DMS53 treated with DMSO at 0.1 percent for 48 hours (cell line): Measurements from ENCODE around the gene CENPK.
"Not testable (repeated sequence)": the region's sequence is repeated elsewhere in the genome, so short reads cannot be mapped to it uniquely, and the experiment has no call there.

ENCODE experiments used
- DNase-seq: peaks from one replicate; lab custom pipeline; 2025; ENCODE audit not compliant: unreplicated experiment; lab: John Stamatoyannopoulos, UW

CENPK gene

GRCh38 chr5:65562731-65563701, at the start of gene CENPK, which contains the start of gene PPWD1:
Gene CENPK, minus strand, starts transcription at chr5:65563168. Its CDS starts 8,261 bp downstream, at chr5:65554907.
Gene PPWD1, plus strand, starts transcription at chr5:65563296. Its CDS starts 15 bp downstream, at chr5:65563311.
- DNase-seq = peak; percentile 94

GRCh38 chr5:65612298-65612907, 49.4 kb upstream of the CENPK start:
- DNase-seq = peak; percentile 10

GRCh38 chr5:65611524-65611923, 48.6 kb upstream of the CENPK start:
- peak; percentile 96 for DNase-seq

- DNase-seq = not testable (repeated sequence)
Measured at GRCh38 chr5:65601761-65602160, 38.8 kb upstream of the CENPK start.

GRCh38 chr5:65588694-65589093, 25.7 kb upstream of the CENPK start:
- DNase-seq = no peak

GRCh38 chr5:65577141-65577540, 14.2 kb upstream of the CENPK start:
- no peak for DNase-seq

GRCh38 chr5:65570598-65571226, 7.7 kb upstream of the CENPK start:
- DNase-seq = no peak

- no peak for DNase-seq
Measured at GRCh38 chr5:65566505-65566904, 3.5 kb upstream of the CENPK start.

GRCh38 chr5:65563777-65564176, 809 bp upstream of the CENPK start:
- DNase-seq = peak; percentile 48

- no peak for DNase-seq
Measured at GRCh38 chr5:65556718-65557117, 6.2 kb downstream of the CENPK start.

GRCh38 chr5:65556181-65556580, 6.8 kb downstream of the CENPK start:
- DNase-seq = no peak

GRCh38 chr5:65555287-65555686, 7.7 kb downstream of the CENPK start:
- no peak for DNase-seq

GRCh38 chr5:65553941-65554340, 9.0 kb downstream of the CENPK start:
- DNase-seq = no peak

GRCh38 chr5:65548281-65548680, 14.7 kb downstream of the CENPK start:
- DNase-seq = no peak

GRCh38 chr5:65546141-65546540, 16.8 kb downstream of the CENPK start:
- DNase-seq = no peak

GRCh38 chr5:65544473-65544872, 18.5 kb downstream of the CENPK start:
- DNase-seq = no peak

GRCh38 chr5:65539827-65540226, 23.1 kb downstream of the CENPK start:
- DNase-seq = no peak

- no peak for DNase-seq
Measured at GRCh38 chr5:65535529-65535987, 27.4 kb downstream of the CENPK start.

- no peak for DNase-seq
Measured at GRCh38 chr5:65530904-65531303, 32.1 kb downstream of the CENPK start.

GRCh38 chr5:65525726-65526125, 37.2 kb downstream of the CENPK start:
- DNase-seq = no peak

- DNase-seq = peak; percentile 30
Measured at GRCh38 chr5:65512170-65512937, 50.6 kb downstream of the CENPK start.
